GM12865 (cell line): Measurements from ENCODE around the gene LCE2C.
"Not testable (repeated sequence)": the region's sequence is repeated elsewhere in the genome, so short reads cannot be mapped to it uniquely, and the experiment has no call there.

Source experiments
- DNase-seq: peaks from one replicate; pipeline ENCODE4 v3.0.0; 2010; ENCODE audit warnings: low read depth
- H3K4me3 ChIP-seq: 2 replicates; pipeline ENCODE4 v1.5.1; 2011; ENCODE audit warnings: mild to moderate bottlenecking, low read depth, low read length, control low read depth
- CTCF ChIP-seq: IDR thresholded peaks from 2 replicates; pipeline ENCODE4 v1.5.1; 2011; ENCODE audit warnings: low read length, control low read depth, low read depth, inconsistent platforms; ENCODE audit not compliant: insufficient read depth; ENCODE audit errors: missing control alignments

The LCE2C gene

GRCh38 chr1:152679459-152679858, 4.4 kb downstream of the LCE2C start:
- no peak for TF ChIP-seq CTCF

GRCh38 chr1:152681616-152682015, 6.5 kb downstream of the LCE2C start:
- H3K4me3 ChIP-seq: no peak overlapping the region
- no peak for DNase-seq
- TF ChIP-seq CTCF: no peak

More at GRCh38 chr1:152679459-152679858, 4.4 kb downstream of the LCE2C start:
- DNase-seq: no peak
- H3K4me3 ChIP-seq: no peak overlapping the region

- H3K4me3 ChIP-seq: no peak overlapping the region
- TF ChIP-seq CTCF: no peak
- DNase-seq: no peak
Measured at GRCh38 chr1:152683846-152684245, 8.8 kb downstream of the LCE2C start.

GRCh38 chr1:152685823-152686222, 10.7 kb downstream of the LCE2C start, which contains the start of gene LCE2B:
Gene LCE2B, plus strand, starts transcription at chr1:152686123. Its CDS starts 721 bp downstream, at chr1:152686844.
- not testable (repeated sequence) for H3K4me3 ChIP-seq, DNase-seq

- no peak for DNase-seq
- TF ChIP-seq CTCF: no peak
- no peak within 1 kb of the TSS for H3K4me3 ChIP-seq
Measured at GRCh38 chr1:152697701-152698600, 22.9 kb downstream of the LCE2C start, which contains the start of gene LCE2A. Gene LCE2A, plus strand, starts transcription at chr1:152698345. Its CDS starts 557 bp downstream, at chr1:152698902.

- TF ChIP-seq CTCF: no peak
- H3K4me3 ChIP-seq: no peak overlapping the region
- no peak for DNase-seq
Measured at GRCh38 chr1:152699746-152700145, 24.7 kb downstream of the LCE2C start.

GRCh38 chr1:152707860-152708259, 32.8 kb downstream of the LCE2C start, which contains the start of gene LCE4A:
Gene LCE4A, plus strand, starts transcription at chr1:152708160. Its CDS starts 916 bp downstream, at chr1:152709076.
- no peak for TF ChIP-seq CTCF
- no peak for DNase-seq
- H3K4me3 ChIP-seq: no peak within 1 kb of the TSS
